CD4-positive, alpha-beta T cell treated with Interleukin-4 for 4 hours (primary cell): ENCODE measurements around the gene ARL4D.

Source experiments
- DNase-seq: peaks from one replicate; pipeline ENCODE4 v3.0.0-alpha.2; 2020

Gene ARL4D

GRCh38 chr17:43431714-43432523, 33.1 kb downstream of the ARL4D start:
- no peak for DNase-seq

GRCh38 chr17:43434902-43435319, 36.1 kb downstream of the ARL4D start:
- DNase-seq: no peak

- no peak for DNase-seq
Observed at GRCh38 chr17:43437756-43438155, 39.0 kb downstream of the ARL4D start.

GRCh38 chr17:43438626-43439025, 39.8 kb downstream of the ARL4D start:
- DNase-seq: no peak

GRCh38 chr17:43439041-43439440, 40.2 kb downstream of the ARL4D start:
- DNase-seq: no peak

- DNase-seq: no peak
Observed at GRCh38 chr17:43442711-43443110, 43.9 kb downstream of the ARL4D start.

GRCh38 chr17:43443381-43443780, 44.6 kb downstream of the ARL4D start:
- no peak for DNase-seq

GRCh38 chr17:43444223-43445008, 45.6 kb downstream of the ARL4D start:
- DNase-seq: no peak

- no peak for DNase-seq
Observed at GRCh38 chr17:43445009-43445589, 46.3 kb downstream of the ARL4D start.

GRCh38 chr17:43446773-43447172, 48.0 kb downstream of the ARL4D start:
- DNase-seq: no peak

- DNase-seq: no peak
Observed at GRCh38 chr17:43448720-43449469, 50.1 kb downstream of the ARL4D start.

GRCh38 chr17:43449470-43450248, 50.9 kb downstream of the ARL4D start:
- no peak for DNase-seq
